GM15510 (cell line): Measurements from ENCODE around the gene VPS37C.

Experiments used
- POLR2A ChIP-seq: IDR thresholded peaks from 3 replicates; pipeline ENCODE4 v1.6.1; 2011; ENCODE audit warnings: borderline replicate concordance; ENCODE audit not compliant: insufficient read length; ENCODE audit errors: extremely low read depth

VPS37C gene

GRCh38 chr11:61147271-61147670, 14.0 kb downstream of the VPS37C start:
- no peak for TF ChIP-seq POLR2A

- no peak for TF ChIP-seq POLR2A
Measured at GRCh38 chr11:61146416-61146815, 14.8 kb downstream of the VPS37C start.

DNA sequence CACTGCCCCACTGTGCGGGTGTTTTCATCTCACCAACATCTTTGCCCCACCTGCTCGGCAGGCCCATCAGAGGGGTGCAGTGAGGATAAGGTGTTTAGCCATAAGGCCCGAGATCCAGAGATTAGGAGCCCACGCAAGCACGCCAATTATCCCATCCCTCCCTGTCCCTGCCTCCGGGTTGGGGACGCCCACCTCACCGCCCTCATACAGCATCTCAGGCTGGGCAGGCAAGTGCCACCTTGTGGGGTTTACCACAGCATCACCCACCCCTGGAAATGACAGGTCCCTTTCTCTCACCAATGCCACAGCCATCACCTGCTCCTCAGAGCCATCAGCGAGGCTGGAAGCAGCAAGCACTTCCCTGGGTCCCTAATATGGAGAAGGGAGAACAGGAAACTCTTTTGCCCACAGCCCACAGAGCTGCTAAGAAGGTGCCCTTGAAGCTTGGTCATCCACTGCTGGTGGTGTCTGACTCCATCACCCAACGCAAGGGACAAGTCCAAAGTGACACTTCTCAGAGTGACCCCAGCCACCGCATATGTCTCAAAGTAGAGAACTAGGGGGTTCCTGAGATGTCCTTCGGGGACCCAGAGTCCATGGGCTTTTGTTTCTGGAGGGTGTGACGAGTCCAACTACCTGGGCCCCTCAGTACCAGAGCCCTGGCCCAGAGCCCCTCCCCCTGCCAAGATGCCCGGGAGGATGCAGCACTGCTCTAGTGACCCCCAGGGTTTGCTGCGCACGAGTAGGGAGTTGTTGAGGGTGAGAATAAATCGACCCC, 15.8 kb downstream of the VPS37C start:
- TF ChIP-seq POLR2A: no peak

DNA sequence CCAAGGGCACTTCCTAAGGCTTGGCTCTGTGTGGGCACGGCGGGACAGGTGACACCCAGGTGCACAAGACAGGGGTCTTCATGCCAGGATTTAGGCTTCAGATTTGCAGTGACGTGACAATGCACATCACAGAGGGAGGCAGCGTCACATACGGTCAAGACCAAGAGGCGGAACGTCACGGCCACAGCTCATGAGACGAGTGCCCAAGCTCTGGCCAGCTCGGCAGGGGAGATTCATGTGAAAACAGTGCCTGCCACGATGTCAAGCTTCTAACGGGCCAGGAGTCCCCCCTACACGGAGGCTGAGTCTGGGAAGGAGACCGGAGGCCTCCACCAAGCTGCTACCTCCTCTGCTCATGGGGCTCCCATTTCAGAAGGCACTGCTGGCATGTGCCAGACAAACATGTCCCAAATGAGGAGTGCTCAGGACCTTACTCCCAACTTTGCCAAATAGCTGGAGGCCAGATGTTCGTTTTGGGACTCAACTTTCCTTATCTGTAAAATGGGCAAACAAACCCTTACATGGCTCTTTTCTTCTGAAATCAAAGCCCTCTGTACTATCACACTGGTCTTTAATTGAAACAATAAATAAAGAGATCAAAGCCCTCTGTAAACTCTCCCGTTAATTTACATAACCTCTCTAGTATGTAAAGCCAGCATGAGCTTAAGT, 16.6 kb downstream of the VPS37C start:
- TF ChIP-seq POLR2A: no peak

DNA sequence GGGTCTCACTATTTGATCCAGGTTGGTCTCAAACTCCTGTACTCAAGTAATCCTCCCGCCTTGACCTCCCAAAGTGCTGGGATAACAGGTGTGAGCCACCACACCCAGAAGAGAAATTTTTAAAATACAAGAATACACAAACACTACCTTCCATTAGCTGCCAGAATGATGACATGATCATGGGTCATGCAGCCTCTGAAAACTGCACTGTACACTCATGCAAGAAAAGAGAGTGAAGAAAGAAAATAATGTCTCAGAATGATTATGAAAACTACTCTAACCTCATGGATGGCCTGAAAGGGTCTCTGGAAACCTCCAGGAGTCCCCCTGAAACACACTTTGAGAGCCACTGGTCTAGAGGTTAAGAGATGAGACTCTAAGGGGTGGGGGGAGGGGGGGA, 18.8 kb downstream of the VPS37C start:
- no peak for TF ChIP-seq POLR2A

DNA sequence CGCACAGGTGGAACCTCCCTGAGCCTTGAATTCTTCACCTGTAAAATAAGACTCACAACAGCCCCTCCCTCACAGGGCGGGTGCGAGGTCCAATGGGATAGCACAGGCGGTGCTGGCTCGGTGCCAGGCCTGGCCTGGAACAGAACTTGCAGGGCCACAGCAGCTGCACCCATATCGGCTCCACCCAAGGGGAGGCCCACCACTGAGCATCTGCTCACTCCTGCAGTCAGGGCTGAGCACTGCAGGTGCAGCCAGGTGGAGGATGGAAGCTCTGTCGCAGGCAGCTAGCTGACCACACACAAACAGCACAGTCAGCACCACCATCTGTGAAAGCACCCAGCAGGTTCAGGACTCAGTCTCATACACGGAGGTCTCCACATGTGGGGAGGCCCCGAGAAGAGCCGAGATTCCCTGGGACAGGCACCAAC, 19.6 kb downstream of the VPS37C start:
- no peak for TF ChIP-seq POLR2A

DNA sequence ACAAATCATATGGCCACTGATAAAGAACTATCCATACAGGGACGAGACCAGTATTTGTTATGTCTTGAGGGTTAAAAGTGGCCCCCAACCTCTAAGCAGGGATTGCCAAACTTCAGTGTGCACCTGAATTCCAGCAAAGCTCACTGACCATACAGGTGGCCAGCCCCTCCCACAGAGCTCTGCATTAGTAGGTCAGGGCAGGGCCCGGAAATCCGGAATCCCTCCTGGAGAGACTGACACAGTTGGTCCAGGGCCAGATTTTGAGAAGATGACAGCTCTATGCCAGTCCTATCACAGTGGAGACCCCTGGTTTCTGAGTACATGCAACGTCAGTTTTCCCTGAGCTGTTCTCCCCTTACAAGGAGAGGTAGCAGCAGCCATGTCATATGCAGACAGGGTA, 20.8 kb downstream of the VPS37C start:
- no peak for TF ChIP-seq POLR2A

DNA sequence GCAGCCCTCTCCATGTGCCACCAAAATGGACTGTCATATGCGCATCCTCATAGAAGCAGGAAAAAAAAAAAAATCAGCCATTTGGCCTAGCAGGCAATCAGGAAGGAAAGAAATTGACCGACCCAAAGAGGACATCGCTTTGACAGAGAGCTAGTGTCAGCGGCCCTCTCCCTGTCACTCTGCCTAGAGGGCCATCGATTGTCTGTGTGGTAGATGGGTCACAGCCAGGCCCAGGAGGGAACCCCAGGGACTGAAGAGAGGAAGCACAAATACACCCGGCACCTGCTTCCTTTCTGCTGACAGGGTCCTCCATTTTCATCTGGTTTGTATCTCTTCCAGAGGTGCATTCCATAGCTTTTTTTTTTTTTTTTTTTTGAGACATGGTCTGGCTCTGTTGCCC, 21.8 kb downstream of the VPS37C start:
- TF ChIP-seq POLR2A: no peak

DNA sequence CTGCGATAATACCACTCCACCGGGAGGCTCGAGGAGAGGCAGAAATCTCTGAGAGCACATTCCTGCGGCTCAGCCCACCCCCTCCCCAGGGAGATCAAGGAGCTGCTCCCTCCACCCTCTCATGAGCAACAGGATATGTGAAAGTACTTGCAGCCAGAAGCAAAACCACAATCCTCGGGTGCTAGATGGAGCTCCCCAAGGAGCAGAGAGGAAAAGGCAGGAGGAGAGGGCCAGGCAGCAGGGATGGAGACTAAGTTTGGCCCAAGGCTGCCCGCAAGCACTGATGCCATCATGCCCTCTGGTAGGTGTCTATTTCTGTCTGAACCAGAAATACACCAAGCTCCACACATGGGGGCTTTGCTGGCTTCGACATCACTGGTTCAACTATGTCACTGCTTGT, 22.3 kb downstream of the VPS37C start:
- no peak for TF ChIP-seq POLR2A

- TF ChIP-seq POLR2A: no peak
Measured at GRCh38 chr11:61134801-61135257, 26.4 kb downstream of the VPS37C start.

DNA sequence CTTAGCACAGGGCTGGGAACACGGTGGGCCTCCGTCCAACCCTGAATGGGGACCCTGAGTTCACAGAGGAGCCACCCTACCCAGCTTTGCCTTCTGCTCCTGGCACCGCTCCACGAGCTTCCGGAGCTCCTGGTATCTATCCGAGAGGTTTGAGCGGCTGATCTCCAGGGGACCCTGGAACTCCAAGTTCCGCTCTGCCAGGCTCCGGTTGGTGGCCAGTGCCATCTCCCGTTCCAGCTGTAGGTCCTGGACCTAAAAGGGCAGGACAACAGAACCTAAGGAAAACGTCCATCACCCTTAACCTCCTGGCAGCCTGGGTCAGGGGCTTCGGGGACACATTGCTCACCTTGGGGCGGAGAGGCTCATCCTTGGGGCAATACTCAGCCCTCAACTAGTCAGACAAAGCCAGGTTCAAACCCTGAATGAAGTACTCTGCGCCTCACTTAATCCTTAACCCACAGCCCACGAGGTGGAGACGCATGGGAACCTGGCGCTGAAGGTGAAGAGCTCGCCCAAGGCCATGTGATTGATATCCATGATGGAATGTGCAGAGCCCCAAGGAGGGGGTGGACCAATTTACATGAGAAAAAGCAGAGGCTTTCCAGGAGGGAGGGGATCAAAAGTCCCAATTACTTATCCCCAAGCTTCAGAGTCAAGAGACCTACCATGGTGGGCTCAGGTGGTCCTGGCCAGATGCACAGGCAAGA, 27.1 kb downstream of the VPS37C start:
- TF ChIP-seq POLR2A: no peak

DNA sequence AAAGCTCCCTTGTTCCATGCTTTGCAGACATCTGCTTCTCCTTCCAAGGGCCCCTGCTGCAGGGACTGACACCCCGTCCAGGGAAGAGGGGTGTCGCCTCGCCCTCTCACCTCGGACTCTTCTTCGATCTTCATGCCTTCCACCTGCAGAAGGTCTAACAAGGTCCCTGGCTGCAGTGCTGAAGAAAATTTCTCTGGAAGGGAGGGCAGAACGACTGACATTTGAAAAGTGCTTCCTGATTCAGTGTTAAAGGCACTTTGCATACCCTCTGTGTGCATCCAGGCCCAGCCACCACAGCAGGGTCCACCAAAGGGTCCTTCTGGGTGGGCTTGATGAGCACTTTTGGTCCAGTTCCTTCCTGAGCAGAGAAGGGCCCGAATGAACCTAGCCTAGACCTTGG, 28.1 kb downstream of the VPS37C start:
- TF ChIP-seq POLR2A: no peak

GRCh38 chr11:61132646-61133045, 28.6 kb downstream of the VPS37C start:
- TF ChIP-seq POLR2A: no peak

DNA sequence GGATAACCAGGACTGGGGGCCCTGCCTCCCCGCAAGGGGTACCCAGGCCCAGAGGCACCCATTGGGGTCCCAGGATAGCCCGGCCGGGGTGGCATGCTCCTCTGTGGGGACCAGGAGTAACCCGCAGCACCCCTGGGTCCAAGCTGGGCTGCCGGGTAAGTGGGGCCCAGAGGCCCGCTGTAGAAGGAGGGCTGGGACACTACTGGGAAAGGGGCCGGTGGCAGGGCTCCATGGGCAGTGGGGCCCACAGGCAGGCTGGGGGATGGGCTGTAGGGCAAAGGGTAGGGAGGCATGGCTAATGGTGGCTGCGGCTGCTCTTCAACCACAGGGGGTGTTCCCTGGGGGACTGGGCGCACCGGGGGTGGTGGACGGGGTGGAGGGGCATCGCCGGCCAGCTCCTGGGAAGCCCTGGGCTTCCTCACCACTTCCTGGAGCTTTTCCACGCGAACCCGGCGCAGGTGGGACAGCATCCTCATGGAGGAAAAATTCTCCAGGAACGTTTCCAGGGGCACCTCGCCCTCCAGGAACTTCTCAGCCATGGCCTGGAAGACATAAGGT, 29.1 kb downstream of the VPS37C start:
- TF ChIP-seq POLR2A: no peak

DNA sequence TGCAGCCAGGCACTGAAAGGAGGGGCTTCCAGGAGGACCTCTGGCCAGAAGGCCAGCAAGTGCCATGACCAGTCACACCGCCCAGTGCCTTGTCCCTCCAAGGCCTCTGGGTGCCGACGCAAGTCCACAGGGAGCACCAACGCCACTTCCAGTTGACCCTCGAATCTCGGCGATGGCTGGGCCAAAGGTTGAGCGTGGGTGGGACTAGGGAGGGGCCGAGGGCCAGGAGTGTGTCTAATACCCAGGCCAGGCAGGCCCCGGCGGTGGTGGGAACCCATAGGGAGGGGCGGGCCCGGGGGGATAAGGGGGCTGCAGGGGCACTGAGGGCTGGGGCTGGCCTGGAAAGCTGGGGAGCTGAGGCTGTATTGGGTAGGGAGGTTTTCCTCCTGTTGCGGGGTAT, 29.6 kb downstream of the VPS37C start:
- TF ChIP-seq POLR2A: no peak
